OCI-M1 (cell line): ENCODE results near the gene CAND2.

Experiments used
- DNase-seq: peaks from one replicate; lab custom pipeline; 2025; lab: John Stamatoyannopoulos, UW

CAND2 gene

GRCh38 chr3:12796171-12797123 lies at the start of gene CAND2:
TSS of gene CAND2 (plus strand) at chr3:12796680. CDS start at chr3:12796721, 41 bp downstream.
- DNase-seq = peak; percentile 57

- DNase-seq = no peak
Measured at GRCh38 chr3:12748477-12748876, 48.0 kb upstream of the CAND2 start.

GRCh38 chr3:12750223-12750622 lies 46.3 kb upstream of the CAND2 start:
- no peak for DNase-seq

GRCh38 chr3:12750658-12751071 lies 45.8 kb upstream of the CAND2 start:
- peak; percentile 59 for DNase-seq

- no peak for DNase-seq
Measured at GRCh38 chr3:12751571-12751970, 44.9 kb upstream of the CAND2 start.

GRCh38 chr3:12752102-12752501 lies 44.4 kb upstream of the CAND2 start:
- DNase-seq = no peak

GRCh38 chr3:12752809-12753208 lies 43.7 kb upstream of the CAND2 start:
- DNase-seq = no peak

- DNase-seq = no peak
Measured at GRCh38 chr3:12753275-12754028, 43.0 kb upstream of the CAND2 start.

- DNase-seq = no peak
Measured at GRCh38 chr3:12754313-12754712, 42.2 kb upstream of the CAND2 start.

GRCh38 chr3:12755754-12756153 lies 40.7 kb upstream of the CAND2 start:
- DNase-seq = peak; percentile 81

- DNase-seq = peak; percentile 44
Measured at GRCh38 chr3:12756175-12756574, 40.3 kb upstream of the CAND2 start.

GRCh38 chr3:12756635-12757034 lies 39.8 kb upstream of the CAND2 start:
- no peak for DNase-seq

- DNase-seq = peak; percentile 14
Measured at GRCh38 chr3:12758025-12758781, 38.3 kb upstream of the CAND2 start.

GRCh38 chr3:12759097-12759679 lies 37.3 kb upstream of the CAND2 start, which contains the start of gene TMEM40:
TSS of gene TMEM40 (minus strand) at chr3:12759259. CDS start at chr3:12749832, 9,427 bp downstream.
- no peak for DNase-seq

GRCh38 chr3:12759693-12760565 lies 36.6 kb upstream of the CAND2 start:
- no peak for DNase-seq

GRCh38 chr3:12764171-12764776 lies 32.2 kb upstream of the CAND2 start:
- DNase-seq = no peak

GRCh38 chr3:12766541-12766940 lies 29.9 kb upstream of the CAND2 start:
- DNase-seq = no peak

- no peak for DNase-seq
Measured at GRCh38 chr3:12768579-12769527, 27.6 kb upstream of the CAND2 start.

- DNase-seq = no peak
Measured at GRCh38 chr3:12769761-12770160, 26.7 kb upstream of the CAND2 start.
